ENCODE results near the gene DNMBP. TPM values are rescaled to one million over a fixed set of nuclear protein-coding genes. Genes with fewer than 3 reads are reported as not detected.

Gene DNMBP
- total and polyA plus RNA-seq, 2 of the 8 experiments (the other 6 are each of a cell fraction or from before 2014, with no cell fraction given) = 19.1 to 26.4 TPM

DNA sequence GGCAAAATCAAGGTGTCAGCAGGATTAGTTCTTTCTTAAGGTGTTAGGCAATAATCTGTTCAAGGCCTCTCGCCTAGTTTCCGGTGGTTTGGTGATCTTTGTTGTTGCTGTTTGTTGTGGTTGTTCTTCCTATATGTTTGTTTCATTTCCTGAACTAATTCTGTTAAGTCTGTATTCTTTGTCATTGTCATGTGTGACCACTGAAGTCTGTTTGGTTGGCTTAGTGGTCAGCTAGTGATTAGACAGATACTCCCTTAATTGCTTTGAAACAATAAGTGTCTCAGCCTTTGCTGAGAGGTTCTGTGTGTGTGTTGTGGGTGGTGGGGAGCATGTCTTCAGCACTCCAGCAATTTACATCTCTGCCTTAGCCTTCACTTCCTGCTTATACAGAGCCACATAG, 181.3 kb downstream of the DNMBP start:
- Histone ChIP-seq H3K27ac (ENCODE audit: low read depth, low read length) (no peak overlapping the region), H3K27me3 (replicated peaks in 1 of 4; ENCODE audit: control insufficient read depth in 3 of 4, extremely low read depth in 1 of 4, insufficient read depth in 3 of 4, low read length in 3 of 4) (no peaks in the 10 kb centered on the region), H4K8ac (ENCODE audit: extremely low read depth, insufficient read depth, low read length) (no peak overlapping the region), H3K4me3 (ENCODE audit: extremely low read depth in 1 of 4, insufficient read depth in 2 of 4, low read depth in 3 of 4, low read length in 4 of 4) (no peak overlapping the region), H3K23me2 (ENCODE audit: low read depth, low read length) (no peaks in the 10 kb centered on the region), H3K4me1 (replicated peaks in 1 of 4; ENCODE audit: control insufficient read depth in 3 of 4, insufficient read depth in 4 of 4, low read length in 3 of 4) (no peaks in the 10 kb centered on the region), H3K79me2 (ENCODE audit: control insufficient read depth in 1 of 2, insufficient read depth in 2 of 2, low read length in 2 of 2) (no peaks in the 10 kb centered on the region), H3K9me3 (ENCODE audit: insufficient read depth in 2 of 2, low read depth in 1 of 2, low read length in 1 of 2) (no peaks in the 10 kb centered on the region), H2AFZ (ENCODE audit: low read length) (no peak overlapping the region), H3K14ac (ENCODE audit: insufficient read length) (no peak overlapping the region), H3K9ac (replicated peaks in 1 of 4; ENCODE audit: extremely low read depth in 1 of 4, low read depth in 3 of 4, low read length in 3 of 4) (no peak overlapping the region), H4K20me1 (replicated peaks in 1 of 2; ENCODE audit: control insufficient read depth in 1 of 2, insufficient read depth in 2 of 2, low read length in 2 of 2) (no peaks in the 10 kb centered on the region), H2BK12ac (ENCODE audit: low read depth, low read length) (no peak overlapping the region), H3K36me3 (ENCODE audit: control insufficient read depth in 2 of 4, insufficient read depth in 4 of 4, low read length in 3 of 4) (no peaks in the 10 kb centered on the region), H2AK5ac (ENCODE audit: low read depth, low read length) (no peak overlapping the region), H3K56ac (replicated peaks; ENCODE audit: insufficient read length, low read depth, low read length) (no peak overlapping the region), H3K4ac (replicated peaks; ENCODE audit: insufficient read length, low read depth, low read length) (no peak overlapping the region), H3K4me2 (ENCODE audit: insufficient read depth in 1 of 2, low read depth in 2 of 2, low read length in 2 of 2) (no peak overlapping the region), H2BK15ac (ENCODE audit: low read length) (no peak overlapping the region), H3K18ac (ENCODE audit: extremely low read depth, low read length) (no peak overlapping the region), H2BK20ac (ENCODE audit: low read length) (no peak overlapping the region), H3K79me1 (ENCODE audit: low read depth, low read length) (no peaks in the 10 kb centered on the region), H2BK120ac (replicated peaks; ENCODE audit: low read depth, low read length) (no peak overlapping the region), H3K23ac (ENCODE audit: insufficient read length) (no peak overlapping the region), H4K5ac (ENCODE audit: insufficient read length, low read depth, low read length) (no peak overlapping the region), H4K91ac (replicated peaks; ENCODE audit: insufficient read length, low read length) (no peak overlapping the region), H2BK5ac (ENCODE audit: low read depth, low read length) (no peak overlapping the region)
- no peak for FAIRE-seq
- POLR2A ChIA-PET (ENCODE audit: partially characterized antibody) = no interaction called here
- no peak for DNase-seq (ENCODE audit: low read depth in 1 of 2, low spot score in 2 of 2)
- CTCF ChIA-PET (ENCODE audit: partially characterized antibody) = interaction anchor here (0.6 to 2.2 kb wide), 5 partner anchors 18 to 385 kb away, joined by 3 to 11 read pairs (median 3); no protein-coding TSS in a partner anchor
- WGBS, 2 experiments (ENCODE audit: extremely low coverage in 1 of 2, insufficient coverage in 1 of 2, insufficient read length in 1 of 2, insufficient replicate concordance in 2 of 2, low coverage in 1 of 2, low lambda C conversion rate in 2 of 2, missing lambda C conversion rate in 1 of 2) = 80% methylated on average over 2 of the region's 2 CpGs; no CpG with 5 or more reads in 1 of the 2 experiments
- TF ChIP-seq EZH2 (IDR thresholded peaks at IDR 0.05; ENCODE audit: low read depth, low read length, severe bottlenecking) (no peak), FOSL1 (IDR thresholded peaks at IDR 0.05; ENCODE audit: insufficient read depth, low read depth, low read length) (no peak), POLR2A (IDR thresholded peaks at IDR 0.05; ENCODE audit: control extremely low read depth in 1 of 2, low read depth in 2 of 2, low read length in 2 of 2) (no peak), RXRA (IDR thresholded peaks at IDR 0.05; ENCODE audit: insufficient read depth, low read depth, low read length) (no peak), BCL11A (IDR thresholded peaks at IDR 0.05; ENCODE audit: low read depth in 2 of 2, low read length in 2 of 2) (no peak), SIN3A (conservative IDR thresholded peaks at IDR 0.05 in 1 of 2, IDR thresholded peaks at IDR 0.05 in 1 of 2; ENCODE audit: low read depth in 1 of 2, low read length in 2 of 2) (no peak), PHF8 (conservative IDR thresholded peaks at IDR 0.05; ENCODE audit: low read depth, low read length) (no peak), SAP30 (IDR thresholded peaks at IDR 0.05; ENCODE audit: insufficient read depth, insufficient replicate concordance, low read length) (no peak), CBX8 (IDR thresholded peaks at IDR 0.05; ENCODE audit: borderline replicate concordance, low read depth, low read length) (no peak), POU5F1 (IDR thresholded peaks at IDR 0.05; ENCODE audit: low read depth, low read length) (no peak), TCF12 (IDR thresholded peaks at IDR 0.05; ENCODE audit: low read depth, low read length) (no peak)
- TF ChIP-seq, protein P1, sequence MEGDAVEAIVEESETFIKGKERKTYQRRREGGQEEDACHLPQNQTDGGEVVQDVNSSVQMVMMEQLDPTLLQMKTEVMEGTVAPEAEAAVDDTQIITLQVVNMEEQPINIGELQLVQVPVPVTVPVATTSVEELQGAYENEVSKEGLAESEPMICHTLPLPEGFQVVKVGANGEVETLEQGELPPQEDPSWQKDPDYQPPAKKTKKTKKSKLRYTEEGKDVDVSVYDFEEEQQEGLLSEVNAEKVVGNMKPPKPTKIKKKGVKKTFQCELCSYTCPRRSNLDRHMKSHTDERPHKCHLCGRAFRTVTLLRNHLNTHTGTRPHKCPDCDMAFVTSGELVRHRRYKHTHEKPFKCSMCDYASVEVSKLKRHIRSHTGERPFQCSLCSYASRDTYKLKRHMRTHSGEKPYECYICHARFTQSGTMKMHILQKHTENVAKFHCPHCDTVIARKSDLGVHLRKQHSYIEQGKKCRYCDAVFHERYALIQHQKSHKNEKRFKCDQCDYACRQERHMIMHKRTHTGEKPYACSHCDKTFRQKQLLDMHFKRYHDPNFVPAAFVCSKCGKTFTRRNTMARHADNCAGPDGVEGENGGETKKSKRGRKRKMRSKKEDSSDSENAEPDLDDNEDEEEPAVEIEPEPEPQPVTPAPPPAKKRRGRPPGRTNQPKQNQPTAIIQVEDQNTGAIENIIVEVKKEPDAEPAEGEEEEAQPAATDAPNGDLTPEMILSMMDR (IDR thresholded peaks at IDR 0.05; ENCODE audit: control extremely low read depth in 1 of 3, insufficient read depth in 1 of 3, low read depth in 1 of 3, low read length in 3 of 3) = no peak

Measured in H1 (cell line).